NB4 (cell line): ENCODE data around the gene GPC3.

Experiments used
- DNase-seq: peaks from one replicate; pipeline ENCODE4 v3.0.0; 2010; ENCODE audit warnings: low read depth
- H3K4me3 ChIP-seq: one replicate; pipeline ENCODE4 v1.5.1; 2011; ENCODE audit warnings: mild to moderate bottlenecking, low read depth, low read length, moderate library complexity
- MYC ChIP-seq: IDR thresholded peaks from 2 replicates; pipeline ENCODE4 v1.6.1; 2011; ENCODE audit warnings: low read depth, low read length
- POLR2A ChIP-seq: IDR thresholded peaks from 2 replicates; pipeline ENCODE4 v1.6.1; 2011; ENCODE audit warnings: mild to moderate bottlenecking; ENCODE audit not compliant: insufficient read length; ENCODE audit errors: extremely low read depth
- TF ChIP-seq, protein P1 (sequence below): IDR thresholded peaks from one replicate; pipeline ENCODE4 v1.5.1; 2012; ENCODE audit warnings: low read depth, low read length
- TF ChIP-seq, protein P2 (sequence below): IDR thresholded peaks from 2 replicates; pipeline ENCODE4 v1.6.1; 2011; ENCODE audit warnings: low read depth, low read length

Gene GPC3

DNA sequence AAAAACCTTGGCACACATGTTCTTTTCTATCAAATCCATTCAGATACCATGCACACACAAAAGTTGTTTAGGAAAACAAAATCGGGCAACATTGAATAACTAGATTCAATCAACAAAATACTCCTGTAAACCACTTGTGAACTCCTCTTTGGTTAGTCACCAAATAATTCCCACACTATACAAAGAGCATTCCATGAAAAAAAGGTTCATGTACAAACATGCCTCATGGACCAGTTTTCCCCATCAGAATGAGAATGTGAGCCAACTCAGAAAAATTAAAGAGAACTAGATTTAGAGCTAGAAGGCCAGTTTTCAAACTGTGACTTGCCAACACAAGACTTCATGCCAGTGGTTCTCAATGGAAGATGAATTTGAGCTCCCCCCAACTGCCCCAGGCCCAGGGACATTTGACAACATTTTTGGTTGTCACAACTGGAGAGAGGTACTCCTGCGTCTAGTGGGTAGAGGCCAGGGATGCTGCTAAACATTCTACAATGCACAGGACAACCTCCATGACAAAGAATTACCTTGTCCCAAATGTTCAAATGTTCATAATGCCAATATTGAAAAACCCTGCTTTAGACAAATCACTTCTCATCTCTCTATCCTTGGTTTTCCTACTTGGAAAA, 55.4 kb downstream of the GPC3 start:
- no peak overlapping the region for H3K4me3 ChIP-seq
- no peak for TF ChIP-seq MYC
- TF ChIP-seq, protein P1, sequence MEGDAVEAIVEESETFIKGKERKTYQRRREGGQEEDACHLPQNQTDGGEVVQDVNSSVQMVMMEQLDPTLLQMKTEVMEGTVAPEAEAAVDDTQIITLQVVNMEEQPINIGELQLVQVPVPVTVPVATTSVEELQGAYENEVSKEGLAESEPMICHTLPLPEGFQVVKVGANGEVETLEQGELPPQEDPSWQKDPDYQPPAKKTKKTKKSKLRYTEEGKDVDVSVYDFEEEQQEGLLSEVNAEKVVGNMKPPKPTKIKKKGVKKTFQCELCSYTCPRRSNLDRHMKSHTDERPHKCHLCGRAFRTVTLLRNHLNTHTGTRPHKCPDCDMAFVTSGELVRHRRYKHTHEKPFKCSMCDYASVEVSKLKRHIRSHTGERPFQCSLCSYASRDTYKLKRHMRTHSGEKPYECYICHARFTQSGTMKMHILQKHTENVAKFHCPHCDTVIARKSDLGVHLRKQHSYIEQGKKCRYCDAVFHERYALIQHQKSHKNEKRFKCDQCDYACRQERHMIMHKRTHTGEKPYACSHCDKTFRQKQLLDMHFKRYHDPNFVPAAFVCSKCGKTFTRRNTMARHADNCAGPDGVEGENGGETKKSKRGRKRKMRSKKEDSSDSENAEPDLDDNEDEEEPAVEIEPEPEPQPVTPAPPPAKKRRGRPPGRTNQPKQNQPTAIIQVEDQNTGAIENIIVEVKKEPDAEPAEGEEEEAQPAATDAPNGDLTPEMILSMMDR = no peak
- TF ChIP-seq POLR2A = no peak
- TF ChIP-seq, protein P2, sequence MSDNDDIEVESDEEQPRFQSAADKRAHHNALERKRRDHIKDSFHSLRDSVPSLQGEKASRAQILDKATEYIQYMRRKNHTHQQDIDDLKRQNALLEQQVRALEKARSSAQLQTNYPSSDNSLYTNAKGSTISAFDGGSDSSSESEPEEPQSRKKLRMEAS = no peak
- DNase-seq = no peak

DNA sequence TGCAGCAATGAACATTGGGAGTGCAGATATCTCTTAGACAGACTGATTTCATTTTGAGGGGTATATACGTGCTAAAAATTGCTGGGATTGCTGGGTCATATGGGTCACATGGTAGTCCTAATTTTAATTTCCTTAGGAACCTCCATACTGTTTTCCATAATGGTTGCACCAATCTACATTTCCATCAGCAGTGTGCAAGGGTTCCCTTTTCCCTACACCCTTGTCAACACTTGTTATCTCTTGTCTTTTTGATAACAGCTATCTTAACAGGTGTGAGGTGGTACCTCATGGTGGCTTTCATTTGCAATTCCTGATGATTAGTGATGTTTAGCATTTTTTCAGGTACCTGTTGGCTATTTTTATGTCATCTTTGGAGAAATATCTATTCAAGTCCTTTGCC, 57.0 kb downstream of the GPC3 start:
- DNase-seq = no peak
- TF ChIP-seq, protein P1 = no peak
- TF ChIP-seq MYC (no peak), POLR2A (no peak)
- TF ChIP-seq, protein P2 = no peak
- H3K4me3 ChIP-seq = no peak overlapping the region

DNA sequence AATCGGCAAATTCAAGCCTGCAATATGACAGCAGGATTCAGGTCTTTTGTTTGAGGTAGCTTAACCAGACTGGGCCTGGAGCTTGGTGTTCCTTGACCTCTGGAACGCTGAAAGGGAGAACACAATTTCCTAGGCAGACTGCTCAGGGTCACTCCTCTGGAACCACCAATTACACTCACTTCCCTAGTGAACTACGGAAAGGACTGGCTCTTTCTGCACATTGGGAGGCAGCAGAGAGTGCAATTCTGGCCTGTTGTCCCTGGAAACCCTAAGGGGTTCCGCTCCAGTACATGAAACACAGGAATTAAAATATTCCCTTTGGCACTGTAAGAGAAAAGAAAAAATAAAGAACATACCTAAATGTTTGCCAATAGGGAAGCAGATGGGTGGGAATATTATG, 58.6 kb downstream of the GPC3 start:
- DNase-seq = no peak
- TF ChIP-seq MYC (no peak), POLR2A (no peak)
- TF ChIP-seq, protein P1 = no peak
- TF ChIP-seq, protein P2 = no peak

DNA sequence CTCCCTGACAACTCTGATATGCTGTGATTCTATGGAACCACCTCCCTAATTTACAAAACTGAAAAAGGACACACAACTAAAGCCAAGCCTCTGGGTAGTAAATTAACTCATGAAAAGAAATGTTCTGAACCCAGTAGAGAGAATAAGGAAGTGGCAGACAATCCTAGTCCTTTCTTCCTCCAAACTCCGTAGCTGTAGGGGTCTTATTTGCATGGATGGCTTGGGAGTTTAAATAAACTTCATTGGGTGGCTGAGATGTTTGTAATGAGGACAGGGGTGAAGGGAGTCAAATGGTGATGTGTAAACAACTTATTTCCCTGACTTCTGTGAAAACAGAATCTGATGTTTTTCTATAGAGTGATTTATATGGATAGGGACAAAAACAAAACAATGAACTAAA, 59.3 kb downstream of the GPC3 start:
- H3K4me3 ChIP-seq = no peak overlapping the region
- DNase-seq = no peak
- TF ChIP-seq, protein P1 = no peak
- TF ChIP-seq MYC = no peak

More for the DNA sequence above, 58.6 kb downstream of the GPC3 start:
- H3K4me3 ChIP-seq = no peak overlapping the region

DNA sequence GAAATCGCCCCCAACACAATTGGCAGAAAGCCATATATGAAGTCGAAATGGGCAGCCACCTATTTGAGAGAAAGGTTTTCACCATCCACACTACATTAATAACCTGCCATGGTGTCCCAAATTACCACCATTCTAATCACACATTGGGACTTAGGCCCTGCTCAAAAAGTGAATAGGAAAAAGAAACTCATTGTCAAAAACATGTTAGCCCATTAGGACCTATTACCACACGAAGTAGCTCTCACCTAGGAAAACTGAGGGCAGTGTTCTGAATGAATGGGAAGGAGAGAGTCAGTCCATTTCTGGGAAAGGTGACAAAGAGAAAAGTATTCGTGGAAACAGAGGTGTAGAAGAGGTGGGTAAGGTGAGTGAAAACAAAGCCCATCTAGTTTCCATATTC, 60.8 kb downstream of the GPC3 start:
- no peak for DNase-seq
- TF ChIP-seq, protein P2 = no peak
- TF ChIP-seq POLR2A (no peak), MYC (no peak)
- no peak overlapping the region for H3K4me3 ChIP-seq

DNA sequence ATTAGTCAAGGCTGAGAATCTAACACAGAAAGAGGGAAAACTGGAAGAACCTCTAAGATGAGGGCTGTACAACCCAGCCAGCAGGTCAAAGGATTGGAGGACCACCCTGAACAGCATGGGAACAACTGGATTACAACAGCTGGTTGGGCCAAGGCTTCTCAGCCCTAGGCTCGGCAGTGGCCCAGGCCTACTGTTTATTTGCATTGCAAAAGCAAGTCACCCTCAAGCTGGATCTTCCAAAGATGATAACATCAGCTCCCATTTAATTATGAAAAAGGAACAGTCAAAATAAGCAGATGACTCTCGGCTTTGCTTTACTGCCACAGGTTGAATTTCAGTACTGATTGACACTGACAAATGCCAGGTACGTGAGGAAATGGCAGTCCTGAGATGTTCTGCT, 61.8 kb downstream of the GPC3 start:
- no peak overlapping the region for H3K4me3 ChIP-seq
- TF ChIP-seq, protein P2 = no peak
- TF ChIP-seq, protein P1 = no peak
- TF ChIP-seq POLR2A = no peak
- TF ChIP-seq MYC = no peak
- DNase-seq = no peak
